Omental fat pad (tissue), 4 donors: ENCODE results near the gene C9orf40. TPM values are rescaled to one million over a fixed set of nuclear protein-coding genes. Genes with fewer than 3 reads are reported as not detected.

Source experiments
- ATAC-seq: fragments of 150-250 bp; one replicate; pipeline ENCODE4 v1.9.1; 2016; ENCODE audit warnings: mild to moderate bottlenecking, moderate library complexity; ENCODE audit not compliant: low FRiP score
- DNase-seq: peaks from one replicate; pipeline ENCODE4 v3.0.0-alpha.2; 2019; ENCODE audit warnings: low spot score
- total RNA-seq, 4 donors: library from RNA; depleted of rRNA; stranded (reverse); fragments of >200 nt; gene quantifications; one replicate each; pipeline ENCODE4 v1.1.0, GENCODE V29; 2016
- TF ChIP-seq, protein P1 (sequence below), 3 donors: fragments of 450-650 bp; IDR thresholded peaks; one replicate each; pipeline ENCODE4 v1.5.1; 2016 to 2017; ENCODE audit warnings: antibody characterized with exemption in 3 of 3, mild to moderate bottlenecking in 3 of 3, moderate library complexity in 2 of 3

The C9orf40 gene, protein sequence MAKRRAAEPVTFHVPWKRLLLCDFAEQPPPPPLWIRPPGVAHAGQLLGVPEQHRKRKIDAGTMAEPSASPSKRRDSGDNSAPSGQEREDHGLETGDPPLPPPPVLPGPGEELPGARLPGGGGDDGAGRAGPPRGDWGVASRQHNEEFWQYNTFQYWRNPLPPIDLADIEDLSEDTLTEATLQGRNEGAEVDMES
- total RNA-seq: 1 to 10 TPM; 2.1 to 5.5 (median 3.0) TPM

DNA sequence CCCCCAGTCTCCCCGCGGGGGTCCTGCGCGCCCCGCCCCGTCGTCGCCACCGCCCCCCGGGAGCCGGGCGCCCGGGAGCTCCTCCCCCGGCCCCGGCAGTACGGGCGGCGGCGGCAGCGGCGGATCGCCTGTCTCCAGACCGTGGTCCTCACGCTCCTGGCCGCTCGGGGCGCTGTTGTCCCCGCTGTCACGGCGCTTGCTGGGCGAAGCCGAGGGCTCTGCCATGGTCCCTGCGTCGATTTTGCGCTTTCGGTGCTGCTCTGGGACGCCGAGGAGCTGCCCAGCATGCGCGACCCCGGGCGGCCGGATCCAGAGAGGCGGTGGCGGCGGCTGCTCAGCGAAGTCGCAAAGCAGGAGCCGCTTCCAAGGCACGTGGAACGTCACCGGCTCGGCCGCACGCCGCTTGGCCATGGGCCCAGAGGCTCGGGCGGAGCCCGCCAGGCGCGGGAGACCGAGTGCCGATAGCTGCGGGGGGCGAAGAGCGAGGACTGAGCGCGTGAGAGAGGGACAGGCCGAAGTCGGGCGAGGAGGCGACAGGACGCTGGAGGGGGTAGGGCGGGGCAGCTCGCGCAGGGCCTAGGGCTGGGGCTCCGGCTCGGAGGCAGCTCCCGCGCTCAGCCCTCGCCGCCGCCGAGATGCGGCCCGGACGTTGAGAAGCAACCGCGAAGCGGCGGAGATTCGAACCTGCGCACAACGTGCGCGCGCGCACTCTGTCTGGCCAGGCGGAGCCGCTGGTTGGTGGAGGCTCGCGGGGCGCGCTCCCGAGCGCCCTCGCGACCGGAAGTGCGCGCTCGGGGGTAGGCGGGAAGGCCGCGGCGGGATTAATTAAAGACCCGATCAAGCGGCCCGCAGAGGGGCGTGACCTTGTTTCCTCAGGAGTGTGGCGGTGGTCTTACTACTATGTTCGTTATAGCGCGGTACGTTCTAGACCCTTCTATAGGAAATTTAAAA is at the start of gene C9orf40:
Gene C9orf40 (minus strand): TSS at position 712 of the 951 bp plus-strand sequence. CDS start 301 bp downstream, at position 411.
- ATAC-seq (peak; percentile 98), DNase-seq (peak; percentile 74)
- TF ChIP-seq, protein P1, sequence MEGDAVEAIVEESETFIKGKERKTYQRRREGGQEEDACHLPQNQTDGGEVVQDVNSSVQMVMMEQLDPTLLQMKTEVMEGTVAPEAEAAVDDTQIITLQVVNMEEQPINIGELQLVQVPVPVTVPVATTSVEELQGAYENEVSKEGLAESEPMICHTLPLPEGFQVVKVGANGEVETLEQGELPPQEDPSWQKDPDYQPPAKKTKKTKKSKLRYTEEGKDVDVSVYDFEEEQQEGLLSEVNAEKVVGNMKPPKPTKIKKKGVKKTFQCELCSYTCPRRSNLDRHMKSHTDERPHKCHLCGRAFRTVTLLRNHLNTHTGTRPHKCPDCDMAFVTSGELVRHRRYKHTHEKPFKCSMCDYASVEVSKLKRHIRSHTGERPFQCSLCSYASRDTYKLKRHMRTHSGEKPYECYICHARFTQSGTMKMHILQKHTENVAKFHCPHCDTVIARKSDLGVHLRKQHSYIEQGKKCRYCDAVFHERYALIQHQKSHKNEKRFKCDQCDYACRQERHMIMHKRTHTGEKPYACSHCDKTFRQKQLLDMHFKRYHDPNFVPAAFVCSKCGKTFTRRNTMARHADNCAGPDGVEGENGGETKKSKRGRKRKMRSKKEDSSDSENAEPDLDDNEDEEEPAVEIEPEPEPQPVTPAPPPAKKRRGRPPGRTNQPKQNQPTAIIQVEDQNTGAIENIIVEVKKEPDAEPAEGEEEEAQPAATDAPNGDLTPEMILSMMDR (IDR thresholded peaks at IDR 0.05): peak in 1 of 3 donors; percentile 53

DNA sequence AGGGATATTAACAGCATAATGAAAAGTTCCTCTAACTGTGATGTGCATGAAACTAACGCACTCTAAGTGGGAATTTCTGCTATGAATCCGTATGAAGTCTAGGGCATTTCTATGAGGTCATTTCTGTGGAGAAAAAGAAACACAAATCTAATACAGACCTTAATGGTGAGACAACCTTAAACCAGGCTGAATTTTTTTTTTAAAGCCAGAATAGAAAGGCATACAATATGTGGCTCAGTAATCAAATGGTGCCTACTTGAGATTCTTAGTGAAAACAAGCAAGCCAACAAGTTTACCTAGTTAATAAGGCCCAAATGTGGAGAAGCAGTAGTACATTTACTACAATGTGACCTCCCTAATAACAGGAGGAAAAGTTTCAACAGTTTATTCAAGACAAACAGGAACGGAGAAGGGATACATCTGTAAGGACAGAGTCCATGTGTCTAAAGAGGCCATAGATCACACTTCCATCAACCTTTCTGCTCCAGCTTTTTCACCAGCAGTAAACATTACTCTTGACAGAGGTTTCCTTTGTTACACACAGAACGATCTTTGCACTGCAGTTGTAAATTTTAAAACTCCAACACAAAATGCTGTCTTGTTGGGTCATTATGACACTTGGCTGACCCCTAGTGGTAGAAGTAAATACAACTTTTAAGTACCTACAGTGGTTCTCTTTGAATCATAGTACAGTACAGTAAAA is 49.2 kb upstream of the C9orf40 start:
- TF ChIP-seq, protein P1 (IDR thresholded peaks at IDR 0.05): peak in 2 of 3 donors; percentile 45 to 51
- DNase-seq (no peak), ATAC-seq (peak; percentile 70)

DNA sequence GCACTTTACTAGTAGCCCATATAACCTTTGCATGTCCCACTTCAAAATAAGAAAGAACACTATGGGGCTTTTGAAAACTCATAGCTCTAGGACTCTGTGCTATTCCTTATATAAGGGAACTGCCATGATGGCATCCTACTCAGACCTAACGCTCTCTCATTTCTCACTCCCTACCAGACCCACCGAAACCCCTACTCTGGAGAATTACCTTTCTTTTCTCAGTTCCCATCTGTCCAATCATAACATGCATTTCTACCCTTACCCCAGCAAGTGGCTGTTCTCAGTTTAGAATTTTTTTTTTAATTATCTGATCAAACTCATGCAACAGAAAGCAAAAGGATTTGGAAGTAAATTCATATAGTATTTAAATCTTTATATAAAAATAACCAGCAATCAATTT is 48.1 kb upstream of the C9orf40 start:
- DNase-seq (no peak), ATAC-seq (no peak)
- TF ChIP-seq, protein P1 (IDR thresholded peaks at IDR 0.05): no peak

DNA sequence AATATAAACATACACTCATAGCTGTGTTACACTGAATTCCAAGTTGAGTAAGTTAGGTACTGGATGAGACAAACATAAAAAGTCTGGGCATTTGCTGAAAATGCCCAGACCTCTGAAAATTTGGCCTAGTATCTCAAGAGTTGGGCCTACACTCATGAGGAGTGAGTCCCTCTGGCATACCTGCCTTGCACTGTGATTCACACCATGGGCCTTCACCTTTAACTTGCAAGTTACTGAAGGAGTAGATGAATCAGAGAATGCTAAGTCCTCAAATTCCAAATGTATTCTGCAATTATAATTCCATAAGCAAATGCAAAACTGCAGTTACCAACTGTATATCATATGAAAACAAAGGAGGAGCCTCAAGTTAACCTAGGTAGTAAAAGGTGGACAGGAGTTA is 32.3 kb upstream of the C9orf40 start:
- TF ChIP-seq, protein P1 (IDR thresholded peaks at IDR 0.05): no peak
- DNase-seq (no peak), ATAC-seq (no peak)

DNA sequence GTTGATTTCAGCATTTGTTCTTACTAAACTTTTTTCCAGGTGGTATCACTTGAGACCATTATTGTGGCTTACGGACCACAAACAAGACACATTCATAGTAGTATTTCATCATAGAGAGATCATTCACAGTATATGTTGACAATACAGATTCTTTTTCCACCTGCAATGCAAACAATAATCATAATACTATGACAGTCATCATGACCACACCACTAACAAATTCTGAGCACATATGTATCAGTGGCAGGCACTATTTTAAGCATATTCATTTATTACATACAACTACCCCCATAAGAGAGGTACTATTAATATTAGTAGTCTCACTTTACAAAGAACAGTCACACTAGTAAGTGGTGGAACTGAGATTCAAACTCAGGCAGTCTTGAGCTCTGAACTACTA is 31.0 kb upstream of the C9orf40 start:
- ATAC-seq: no peak

DNA sequence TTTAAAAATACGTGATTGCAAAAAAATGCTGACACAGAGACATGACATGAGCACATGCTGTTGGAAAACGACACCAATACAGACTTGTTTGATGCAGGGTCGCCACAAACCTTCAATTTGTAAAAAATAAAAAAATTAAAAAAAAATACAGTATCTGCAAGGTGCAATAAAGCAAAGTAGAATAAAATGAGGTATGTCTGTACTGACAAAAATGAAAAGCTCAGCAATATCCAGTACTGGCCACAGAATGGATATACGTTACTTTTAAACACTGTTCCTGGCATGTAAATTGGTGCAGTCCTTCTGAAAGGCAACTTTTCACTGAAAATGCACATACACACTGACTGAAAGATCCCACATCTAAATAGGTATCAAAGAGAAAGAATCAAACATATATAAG is 27.1 kb upstream of the C9orf40 start:
- TF ChIP-seq, protein P1 (IDR thresholded peaks at IDR 0.05): no peak
- no peak for DNase-seq
- no peak for ATAC-seq

More for the DNA sequence above, 31.0 kb upstream of the C9orf40 start:
- no peak for DNase-seq
- TF ChIP-seq, protein P1 (IDR thresholded peaks at IDR 0.05): no peak
